SK-N-SH treated with all-trans-retinoic acid at 6 μM for 48 hours (cell line): ENCODE data around the gene CIC.

Experiments
- ATAC-seq: fragments of 200-7000 bp; cut with Tn5 transposase; 3 replicates; pipeline ENCODE4 v1.9.1; 2020; ENCODE audit warnings: mild to moderate bottlenecking, moderate library complexity
- ARNTL ChIP-seq: fragments of 450-650 bp; formaldehyde crosslinking; IDR thresholded peaks from 2 replicates; pipeline ENCODE4 v1.5.0; 2020; ENCODE audit warnings: low read depth, mild to moderate bottlenecking, moderate library complexity, borderline replicate concordance
- BACH2 ChIP-seq: fragments of 250-450 bp; sonication (Bioruptor Pico); IDR thresholded peaks from 2 replicates; pipeline ENCODE4 v1.9.0; 2021; ENCODE audit warnings: mild to moderate bottlenecking, borderline replicate concordance
- CREB5 ChIP-seq: fragments of 250-450 bp; sonication (Bioruptor Pico); IDR thresholded peaks from 2 replicates; pipeline ENCODE4 v1.5.1; 2020; ENCODE audit warnings: low read depth, mild to moderate bottlenecking, moderate library complexity
- CSRNP3 ChIP-seq: fragments of 250-450 bp; sonication (Bioruptor Pico); IDR thresholded peaks from 2 replicates; pipeline ENCODE4 v1.5.1; 2021; ENCODE audit warnings: mild to moderate bottlenecking, moderate library complexity
- ESRRG ChIP-seq: fragments of 250-450 bp; sonication (Bioruptor Pico); IDR thresholded peaks from 2 replicates; pipeline ENCODE4 v1.6.1; 2021; ENCODE audit warnings: mild to moderate bottlenecking
- ISL1 ChIP-seq: fragments of 250-450 bp; sonication (Bioruptor Pico); IDR thresholded peaks from 2 replicates; pipeline ENCODE4 v2.1.2; 2022; ENCODE audit warnings: mild to moderate bottlenecking, moderate library complexity
- OSR1 ChIP-seq: fragments of 250-450 bp; sonication (Bioruptor Pico); IDR thresholded peaks from 2 replicates; pipeline ENCODE4 v1.8.0; 2022; ENCODE audit warnings: moderate library complexity, mild to moderate bottlenecking, inconsistent platforms
- PATZ1 ChIP-seq: fragments of 250-450 bp; sonication (Bioruptor Pico); IDR thresholded peaks from 2 replicates; pipeline ENCODE4 v1.8.0; 2020; ENCODE audit warnings: mild to moderate bottlenecking, moderate library complexity, borderline replicate concordance
- POU6F1 ChIP-seq: fragments of 250-450 bp; sonication (Bioruptor Pico); IDR thresholded peaks from 2 replicates; pipeline ENCODE4 v1.8.0; 2021; ENCODE audit warnings: low read depth, mild to moderate bottlenecking, moderate library complexity, borderline replicate concordance
- PPARA ChIP-seq: fragments of 250-450 bp; sonication (Bioruptor Pico); IDR thresholded peaks from 2 replicates; pipeline ENCODE4 v1.5.0; 2020; ENCODE audit warnings: mild to moderate bottlenecking, borderline replicate concordance
- RARB ChIP-seq: fragments of 250-450 bp; sonication (Bioruptor Pico); IDR thresholded peaks from 2 replicates; pipeline ENCODE4 v1.8.0; 2021; ENCODE audit warnings: mild to moderate bottlenecking, moderate library complexity
- TCF4 ChIP-seq: fragments of 250-450 bp; sonication (Bioruptor Pico); IDR thresholded peaks from 2 replicates; pipeline ENCODE4 v1.8.0; 2021; ENCODE audit warnings: mild to moderate bottlenecking, moderate library complexity, borderline replicate concordance
- ZC3H10 ChIP-seq: fragments of 250-450 bp; sonication (Bioruptor Pico); IDR thresholded peaks from 2 replicates; pipeline ENCODE4 v1.5.1; 2021; ENCODE audit warnings: mild to moderate bottlenecking, moderate library complexity
- ZFP3 ChIP-seq: fragments of 250-450 bp; sonication (Bioruptor Pico); IDR thresholded peaks from 2 replicates; pipeline ENCODE4 v1.5.0; 2020; ENCODE audit warnings: mild to moderate bottlenecking, moderate library complexity
- ZFP30 ChIP-seq: fragments of 450-650 bp; formaldehyde crosslinking; IDR thresholded peaks from 2 replicates; pipeline ENCODE4 v1.5.0; 2022; ENCODE audit warnings: mild to moderate bottlenecking, moderate library complexity
- ZNF8 ChIP-seq: fragments of 450-650 bp; formaldehyde crosslinking; IDR thresholded peaks from 2 replicates; pipeline ENCODE4 v1.5.0; 2020; ENCODE audit warnings: mild to moderate bottlenecking, moderate library complexity

The CIC gene

GRCh38 chr19:42269478-42270345 lies 660 bp downstream of the CIC start:
- TF ChIP-seq ZFP30 (no peak), OSR1 (CRISPR knock-in tag) (no peak), PPARA (CRISPR knock-in tag) (no peak), TCF4 (CRISPR knock-in tag) (no peak), ESRRG (CRISPR knock-in tag) (no peak), ZNF8 (CRISPR knock-in tag) (no peak), ARNTL (CRISPR knock-in tag) (no peak), CREB5 (CRISPR knock-in tag) (no peak), ZC3H10 (CRISPR knock-in tag) (no peak)
- no peak for ATAC-seq

GRCh38 chr19:42270346-42271044 lies 1.4 kb downstream of the CIC start:
- no peak for ATAC-seq

More at GRCh38 chr19:42270346-42271044, 1.4 kb downstream of the CIC start:
- no peak for TF ChIP-seq RARB (CRISPR knock-in tag)
- no peak for TF ChIP-seq ZFP3
- TF ChIP-seq CREB5 (CRISPR knock-in tag) = no peak
- no peak for TF ChIP-seq OSR1 (CRISPR knock-in tag)
- no peak for TF ChIP-seq PATZ1
- TF ChIP-seq POU6F1 (CRISPR knock-in tag) = no peak
- TF ChIP-seq ZNF8 (CRISPR knock-in tag) = no peak
- no peak for TF ChIP-seq BACH2
- TF ChIP-seq CSRNP3 (CRISPR knock-in tag) = no peak
- TF ChIP-seq ISL1 (CRISPR knock-in tag) = no peak
